K562 (cell line): ENCODE data around the gene CPB1. TPM values are rescaled to one million over a fixed set of nuclear protein-coding genes. Genes with fewer than 3 reads are reported as not detected.

ENCODE experiments used
- ATAC-seq: fragments of 200-7000 bp; cut with Tn5 transposase; 3 replicates; pipeline ENCODE4 v1.9.1; 2020; ENCODE audit warnings: moderate library complexity
- BruUV-seq: library from RNA; stranded (reverse); fragments of 400-500 nt; replicated peaks from 2 replicates; lab custom pipeline; 2021; lab: Mats Ljungman, UMichigan
- CTCF ChIA-PET: fragments of 300-600 bp; formaldehyde crosslinking; extraction: SDS; loops from one replicate; lab custom pipeline; 2021; ENCODE audit warnings: low intra/inter-chr PET ratio; lab: Yijun Ruan, JAX
- POLR2A ChIA-PET: fragments of 300-600, 350-650 bp; sonication (Branson Sonifier 250); formaldehyde crosslinking; extraction: SDS; loops from one replicate; lab custom pipeline; 2021; ENCODE audit warnings: antibody characterized with exemption, inconsistent platforms; lab: Yijun Ruan, JAX
- DNase-seq, 4 experiments: peaks; one replicate each; pipeline versions ENCODE4 v3.0.0 to v3.0.0-alpha.2; 2011 to 2018; ENCODE audit warnings: low spot score in 3 of 4, mixed read lengths in 3 of 4; ENCODE audit errors: extremely low read depth in 1 of 4
- FAIRE-seq: peaks from 2 replicates; lab custom pipeline; 2011; peaks lifted over from hg19 to GRCh38; lab: Jason Lieb, UNC
- H2AFZ ChIP-seq: 2 replicates; pipeline ENCODE4 v1.6.0; 2011; ENCODE audit warnings: low read depth, low read length, control low read depth, inconsistent platforms
- H3K27ac ChIP-seq: fragments of 200-600 bp; 3 replicates; pipeline ENCODE4 v1.8.0; 2011; ENCODE audit warnings: low read depth, mild to moderate bottlenecking, control low read depth, inconsistent platforms, low read length, moderate library complexity, mixed read lengths; ENCODE audit errors: extremely low read depth
- H3K27me3 ChIP-seq, 2 experiments: fragments of 300-600 bp in 1 of 2; 2 replicates in 1 of 2; 3 replicates in 1 of 2; pipeline versions ENCODE4 v1.6.0 to v1.8.0; 2011; ENCODE audit warnings: inconsistent platforms in 2 of 2, low read length in 2 of 2, mild to moderate bottlenecking in 1 of 2, mixed read lengths in 1 of 2, moderate library complexity in 1 of 2; ENCODE audit not compliant: control insufficient read depth in 2 of 2, insufficient read depth in 2 of 2
- H3K36me3 ChIP-seq: fragments of 300-600 bp; 3 replicates; pipeline ENCODE4 v1.8.0; 2011; ENCODE audit warnings: mild to moderate bottlenecking, low read length, inconsistent platforms; ENCODE audit not compliant: control insufficient read depth, insufficient read depth
- H3K4me1 ChIP-seq, 2 experiments: fragments of 200-600 bp in 1 of 2; replicated peaks in 1 of 2; 2 replicates in 1 of 2; 3 replicates in 1 of 2; pipeline versions ENCODE4 v1.5.1 to v1.8.0; 2011; ENCODE audit warnings: inconsistent platforms in 2 of 2, low read length in 2 of 2, mild to moderate bottlenecking in 1 of 2, mixed read lengths in 1 of 2, moderate library complexity in 1 of 2; ENCODE audit not compliant: control insufficient read depth in 2 of 2, insufficient read depth in 2 of 2
- H3K4me2 ChIP-seq: 2 replicates; pipeline ENCODE4 v1.6.1; 2011; ENCODE audit warnings: low read length, control low read depth, inconsistent platforms, mixed read lengths; ENCODE audit not compliant: insufficient read depth
- H3K4me3 ChIP-seq: fragments of 200-600 bp; sonication (generic), shearing (Covaris generic); 2 replicates; pipeline ENCODE4 v1.5.1; 2016; ENCODE audit warnings: control low read depth, inconsistent platforms
- H3K79me2 ChIP-seq: fragments of 200-600 bp; 3 replicates; pipeline ENCODE4 v1.8.0; 2011; ENCODE audit warnings: low read length, inconsistent platforms; ENCODE audit not compliant: control insufficient read depth, insufficient read depth
- H3K9ac ChIP-seq, 2 experiments: 2 replicates each; pipeline versions ENCODE4 v1.6.0 to v1.6.1; 2011; ENCODE audit warnings: low read depth in 2 of 2, low read length in 2 of 2, control low read depth in 1 of 2, inconsistent platforms in 1 of 2, mild to moderate bottlenecking in 1 of 2, mixed read lengths in 1 of 2; ENCODE audit not compliant: insufficient read depth in 1 of 2
- H3K9me1 ChIP-seq: one replicate; pipeline ENCODE4 v1.6.0; 2011; ENCODE audit warnings: inconsistent platforms, mild to moderate bottlenecking, low read length, moderate library complexity; ENCODE audit not compliant: control insufficient read depth, insufficient read depth
- H3K9me3 ChIP-seq: replicated peaks from 2 replicates; pipeline ENCODE4 v1.5.1; 2011; ENCODE audit warnings: low read depth, low read length, inconsistent platforms; ENCODE audit not compliant: control insufficient read depth, insufficient read depth
- H4K20me1 ChIP-seq: replicated peaks from 2 replicates; pipeline ENCODE4 v1.6.1; 2011; ENCODE audit warnings: low read length, inconsistent platforms, mixed read lengths; ENCODE audit not compliant: control insufficient read depth, insufficient read depth
- NUFIP1 ChIP-seq: fragments of 450-650 bp; IDR thresholded peaks from 2 replicates; pipeline ENCODE4 v1.6.1; 2018; ENCODE audit not compliant: partially characterized antibody
- PBX2 ChIP-seq, 2 experiments: IDR thresholded peaks in 1 of 2; conservative IDR thresholded peaks in 1 of 2; 2 replicates each; pipeline ENCODE4 v1.6.1; 2016; ENCODE audit warnings: low read depth in 2 of 2, mild to moderate bottlenecking in 1 of 2, missing compliant biosample characterization in 1 of 2, missing genetic modification characterization in 1 of 2, moderate library complexity in 1 of 2
- REST ChIP-seq, 2 experiments: fragments of 450-650 bp; formaldehyde crosslinking in 1 of 2; IDR thresholded peaks; 2 replicates each; pipeline versions ENCODE4 v1.4.0 to v1.6.1; 2014 to 2020; ENCODE audit warnings: mild to moderate bottlenecking in 2 of 2, borderline replicate concordance in 1 of 2, low read depth in 1 of 2
- SMC3 ChIP-seq: conservative IDR thresholded peaks from 2 replicates; pipeline ENCODE4 v1.6.1; 2011; ENCODE audit warnings: low read depth, low read length, improper control_type of control experiment; ENCODE audit not compliant: insufficient read depth
- ZBTB8A ChIP-seq: fragments of 450-650 bp; IDR thresholded peaks from 2 replicates; pipeline ENCODE4 v1.6.1; 2018; ENCODE audit warnings: mild to moderate bottlenecking, moderate library complexity; ENCODE audit not compliant: partially characterized antibody
- WGBS: fragments of 100-300 bp; shearing (Covaris generic); methylation state at CpG from one replicate; pipeline ENCODE4 v1.1.6; 2016; ENCODE audit warnings: low coverage, mixed read lengths; ENCODE audit not compliant: insufficient coverage; ENCODE audit errors: missing lambda C conversion rate; 5-methylcytosine and 5-hydroxymethylcytosine counted together
- in situ Hi-C: fragments of 300-500 bp; cut with MboI; formaldehyde crosslinking; loops from 4 replicates; pipeline ENCODE4 v1.15.0; 2018; ENCODE audit warnings: inconsistent platforms, mixed read lengths
- intact Hi-C: fragments of 100-400 bp; cut with micrococcal nuclease; formaldehyde crosslinking; loops from 2 replicates; pipeline ENCODE4 v1.14.2; 2022
- polyA plus RNA-seq, 8 experiments: library from polyadenylated mRNA; depleted of rRNA in 4 of 8; stranded (reverse) in 5 of 8; unstranded in 3 of 8; fragments of >200 nt; fragmentation: Nextera tagmentation in 2 of 8; fragmentation: Illumina TruSeq in 1 of 8; extraction: Ambion mirVana in 2 of 8; extraction: Trizol in 1 of 8; gene quantifications; 2 replicates each; pipeline versions ENCODE4 v1.2.1 to v1.2.3, GENCODE V29; 2011 to 2014; ENCODE audit warnings: inconsistent platforms in 1 of 8, missing spikeins in 1 of 8
- total RNA-seq, 7 experiments: library from RNA; depleted of rRNA in 6 of 7; stranded (reverse); fragments of >200 nt in 6 of 7; fragmentation: Illumina TruSeq in 2 of 7; extraction: Trizol in 2 of 7; gene quantifications; 2 replicates each; pipeline versions ENCODE4 v1.2.1 to v1.2.3, GENCODE V29; 2011 to 2021; ENCODE audit warnings: low replicate concordance in 1 of 7
- TF ChIP-seq, protein P1 (sequence below): sonication (generic); formaldehyde crosslinking; IDR thresholded peaks from 2 replicates; pipeline ENCODE4 v1.8.0; 2022; ENCODE audit warnings: missing genetic modification reagents, mild to moderate bottlenecking, borderline replicate concordance

CPB1 gene
- total and polyA plus RNA-seq, 9 of the 15 experiments (the other 6 are each of a cell fraction or from before 2014, with no cell fraction given) = 3.7 TPM; not detected in 8

GRCh38 chr3:148861277-148861869 lies 33.8 kb downstream of the CPB1 start:
- peak; percentile 31 to 52 (median 50) for DNase-seq
- peak; percentile 89 for FAIRE-seq
- CTCF ChIA-PET = interaction anchor here (0.5 to 2.3 kb wide), 5 partner anchors 76 to 1463 kb away, joined by 3 to 13 read pairs (median 5); no protein-coding TSS in a partner anchor
- H3K9ac ChIP-seq = no peak overlapping the region
- 0% methylated on average over 1 of the region's 1 CpG for WGBS
- no peak overlapping the region for H3K27ac ChIP-seq
- H3K4me3 ChIP-seq = no peak overlapping the region
- H3K36me3 ChIP-seq = no peaks in the 10 kb centered on the region
- ATAC-seq = peak; percentile 69
- BruUV-seq = no TSS peak
- H3K4me1 ChIP-seq = no peaks in the 10 kb centered on the region
- H3K9me3 ChIP-seq = no peaks in the 10 kb centered on the region
- no peaks in the 10 kb centered on the region for H3K9me1 ChIP-seq
- H2AFZ ChIP-seq = no peak overlapping the region
- POLR2A ChIA-PET = interaction anchor here (0.9 kb wide), 1 partner anchor 10 kb away, joined by 5 read pairs; no protein-coding TSS in a partner anchor
- no peaks in the 10 kb centered on the region for H3K79me2 ChIP-seq
- no peak overlapping the region for H3K4me2 ChIP-seq
- H3K27me3 ChIP-seq = no peaks in the 10 kb centered on the region
- H4K20me1 ChIP-seq = no peaks in the 10 kb centered on the region
- intact Hi-C loops = loop anchor here (1.0 to 10.0 kb wide), 4 partner anchors 82 to 411 kb away; partner anchors contain the start of gene HPS3
- in situ Hi-C loops = no loop called here
- TF ChIP-seq PBX2 (CRISPR knock-in tag; IDR thresholded peaks at IDR 0.05; ENCODE audit: low read depth) (no peak), PBX2 (tag; conservative IDR thresholded peaks at IDR 0.05; ENCODE audit: low read depth) (peak; percentile 50; the same call in 1 of the 2 replicates), ZBTB8A (no peak), NUFIP1 (no peak), SMC3 (peak; percentile 43; the same call in 1 of the 2 replicates), REST (IDR thresholded peaks at IDR 0.05; ENCODE audit: borderline replicate concordance) (peak; percentile 34; the same call in 1 of the 2 replicates), REST (CRISPR knock-in tag; IDR thresholded peaks at IDR 0.05; ENCODE audit: low read depth) (no peak)
- TF ChIP-seq, protein P1, sequence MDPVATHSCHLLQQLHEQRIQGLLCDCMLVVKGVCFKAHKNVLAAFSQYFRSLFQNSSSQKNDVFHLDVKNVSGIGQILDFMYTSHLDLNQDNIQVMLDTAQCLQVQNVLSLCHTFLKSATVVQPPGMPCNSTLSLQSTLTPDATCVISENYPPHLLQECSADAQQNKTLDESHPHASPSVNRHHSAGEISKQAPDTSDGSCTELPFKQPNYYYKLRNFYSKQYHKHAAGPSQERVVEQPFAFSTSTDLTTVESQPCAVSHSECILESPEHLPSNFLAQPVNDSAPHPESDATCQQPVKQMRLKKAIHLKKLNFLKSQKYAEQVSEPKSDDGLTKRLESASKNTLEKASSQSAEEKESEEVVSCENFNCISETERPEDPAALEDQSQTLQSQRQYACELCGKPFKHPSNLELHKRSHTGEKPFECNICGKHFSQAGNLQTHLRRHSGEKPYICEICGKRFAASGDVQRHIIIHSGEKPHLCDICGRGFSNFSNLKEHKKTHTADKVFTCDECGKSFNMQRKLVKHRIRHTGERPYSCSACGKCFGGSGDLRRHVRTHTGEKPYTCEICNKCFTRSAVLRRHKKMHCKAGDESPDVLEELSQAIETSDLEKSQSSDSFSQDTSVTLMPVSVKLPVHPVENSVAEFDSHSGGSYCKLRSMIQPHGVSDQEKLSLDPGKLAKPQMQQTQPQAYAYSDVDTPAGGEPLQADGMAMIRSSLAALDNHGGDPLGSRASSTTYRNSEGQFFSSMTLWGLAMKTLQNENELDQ (CRISPR knock-in tag) = no peak
